Iris pigment epithelial cell (primary cell): ENCODE data around the gene OLA1.
"Not testable (repeated sequence)": the region's sequence is repeated elsewhere in the genome, so short reads cannot be mapped to it uniquely, and the experiment has no call there.

ENCODE experiments used
- DNase-seq: peaks from one replicate; pipeline ENCODE4 v3.0.0-alpha.2; 2011; ENCODE audit warnings: low read depth

Gene OLA1

DNA sequence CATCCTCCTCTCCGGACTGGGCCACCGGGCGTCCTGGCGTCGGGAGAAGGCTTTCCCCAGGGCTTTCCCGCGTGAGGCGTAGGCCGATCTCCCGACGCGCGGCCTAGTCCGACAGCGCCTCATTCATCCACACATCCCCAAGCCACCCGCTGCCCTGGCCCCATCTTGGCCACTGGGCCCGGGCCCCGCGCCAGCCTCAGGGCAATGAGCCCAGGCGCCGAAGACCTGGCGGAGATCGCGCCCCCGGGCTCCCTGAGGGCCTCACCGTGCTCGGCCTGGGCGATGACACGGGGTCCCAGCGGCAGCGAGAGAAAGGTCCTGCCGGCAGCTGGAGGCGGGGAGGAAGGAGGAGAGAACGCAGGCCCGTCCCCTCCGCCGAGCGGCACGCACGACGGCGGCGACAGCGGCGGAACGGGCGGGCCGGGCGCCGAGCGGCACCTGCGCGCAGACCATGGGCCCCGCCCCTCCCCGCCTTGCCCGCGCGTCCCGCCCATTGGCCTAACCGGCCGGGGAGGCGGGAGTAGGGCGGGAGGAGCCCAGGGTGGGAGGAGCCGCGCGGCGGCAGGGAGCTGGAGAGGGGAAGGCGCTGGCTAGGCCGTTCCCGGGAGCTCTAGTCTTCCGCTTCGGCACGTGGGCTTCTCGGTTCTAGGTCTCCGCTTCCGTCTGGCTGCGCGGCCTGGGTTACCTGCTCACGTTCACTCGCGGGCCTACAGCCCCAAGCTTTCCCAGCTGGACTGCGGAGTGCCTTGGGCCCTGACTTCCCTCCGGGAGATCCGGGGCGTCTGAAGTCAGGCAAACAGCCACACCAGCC lies at the start of gene OLA1:
Gene OLA1 (minus strand): TSS at position 346 of the 811 bp plus-strand sequence. CDS start 1,717 bp downstream, outside the sequence.
- peak; percentile 93 for DNase-seq

DNA sequence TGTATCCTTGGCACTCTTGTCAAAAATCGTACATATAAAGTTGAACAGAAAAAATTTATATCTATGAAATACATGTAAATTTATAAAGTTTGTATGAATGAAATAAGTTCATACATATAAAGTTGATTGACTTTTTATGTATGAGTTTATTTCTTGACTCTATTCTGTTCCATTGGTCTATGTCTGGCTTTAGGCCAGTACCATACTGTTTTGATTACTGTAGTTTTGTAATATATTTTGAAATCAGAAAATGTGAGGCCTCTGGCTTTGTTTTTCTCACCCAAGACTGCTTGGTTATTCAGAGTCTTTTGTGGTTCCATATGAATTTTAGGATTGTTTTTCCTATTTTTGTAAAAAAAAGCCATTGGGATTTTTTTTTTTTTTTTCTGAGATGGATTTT lies 44.6 kb upstream of the OLA1 start:
- no peak for DNase-seq

DNA sequence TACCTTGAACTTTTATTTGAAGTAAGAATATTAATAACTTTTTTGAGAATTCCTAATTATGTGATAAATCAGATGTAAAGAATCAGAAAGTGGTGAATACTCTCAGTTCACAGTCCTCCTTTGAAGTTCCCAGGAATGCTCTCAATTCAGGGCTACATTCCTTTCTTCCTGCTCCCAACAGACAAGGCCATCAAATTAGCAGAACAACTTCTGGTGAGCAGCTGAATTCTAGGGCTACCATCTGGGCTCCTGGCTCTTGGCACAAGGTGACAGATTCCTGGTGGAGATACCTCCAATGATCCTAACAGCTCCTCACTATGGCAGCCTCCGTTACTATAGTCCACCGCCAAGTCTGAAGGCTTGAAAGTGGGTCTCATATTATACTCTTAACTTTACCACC lies 37.8 kb upstream of the OLA1 start:
- no peak for DNase-seq

DNA sequence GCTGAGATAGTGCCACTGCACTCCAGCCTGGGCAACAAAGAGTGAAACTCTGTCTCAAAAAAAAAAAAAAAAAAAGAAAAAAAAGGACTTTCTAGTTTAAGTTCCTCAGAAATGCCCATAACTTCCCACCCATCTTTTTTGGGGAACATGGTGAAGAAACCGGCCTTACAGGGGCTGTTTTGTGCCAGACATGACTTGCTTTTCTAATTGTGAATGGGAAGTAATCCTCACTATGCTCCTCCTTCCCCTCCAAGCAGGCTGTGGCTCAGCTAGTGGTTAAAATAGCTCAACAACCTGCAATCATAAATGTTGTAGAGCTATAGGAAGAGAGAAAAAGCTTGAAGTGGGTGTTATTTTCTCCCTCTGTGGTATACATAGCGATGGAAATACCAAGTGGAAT lies 34.1 kb upstream of the OLA1 start:
- DNase-seq, result no peak

DNA sequence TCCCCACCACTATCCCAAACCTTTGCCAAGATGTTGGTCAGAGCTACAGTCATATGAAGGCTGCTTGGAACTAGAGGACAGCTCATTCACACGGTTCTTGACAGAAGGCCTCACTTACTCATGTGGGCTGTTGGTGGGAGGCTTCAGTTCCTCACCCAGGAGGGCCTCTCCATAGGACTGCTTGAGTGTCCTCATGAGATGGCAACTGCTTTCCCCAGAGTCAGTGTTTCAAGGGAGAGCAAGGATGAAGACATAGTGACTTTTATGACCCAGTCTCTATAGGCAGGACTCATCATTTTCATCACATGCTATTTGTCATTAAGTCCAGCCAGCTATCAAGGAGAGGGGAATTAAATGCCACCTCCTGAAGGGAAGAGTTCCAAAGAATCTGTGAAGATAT lies 33.4 kb upstream of the OLA1 start:
- peak; percentile 3 for DNase-seq

DNA sequence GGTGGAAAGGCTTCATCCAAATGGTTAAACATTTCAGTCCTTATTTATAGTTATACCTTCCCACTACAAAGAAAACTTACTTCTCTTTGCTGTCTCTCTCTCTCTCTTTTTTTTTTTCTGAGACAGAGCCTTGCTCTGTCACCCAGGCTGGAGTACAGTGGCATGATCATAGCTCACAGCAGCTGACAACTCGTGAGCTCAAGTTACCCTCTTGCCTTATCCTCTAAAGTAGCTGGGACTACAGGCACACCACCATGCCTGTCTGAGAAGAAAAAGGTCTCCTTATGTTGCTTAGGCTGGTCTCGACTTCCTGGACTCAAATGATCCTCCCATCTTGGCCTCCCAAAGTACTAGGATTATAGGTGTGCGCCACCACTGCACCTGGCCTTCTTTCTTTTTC lies 32.3 kb upstream of the OLA1 start:
- no peak for DNase-seq

DNA sequence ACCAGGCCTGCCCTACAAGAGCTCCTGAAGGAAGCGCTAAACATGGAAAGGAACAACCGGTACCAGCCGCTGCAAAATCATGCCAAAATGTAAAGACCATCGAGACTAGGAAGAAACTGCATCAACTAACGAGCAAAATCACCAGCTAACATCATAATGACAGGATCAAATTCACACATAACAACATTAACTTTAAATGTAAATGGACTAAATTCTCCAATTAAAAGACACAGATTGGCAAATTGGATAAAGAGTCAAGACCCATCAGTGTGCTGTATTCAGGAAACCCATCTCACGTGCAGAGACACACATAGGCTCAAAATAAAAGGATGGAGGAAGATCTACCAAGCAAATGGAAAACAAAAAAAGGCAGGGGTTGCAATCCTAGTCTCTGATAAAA lies 21.9 kb upstream of the OLA1 start:
- DNase-seq, result not testable (repeated sequence)

DNA sequence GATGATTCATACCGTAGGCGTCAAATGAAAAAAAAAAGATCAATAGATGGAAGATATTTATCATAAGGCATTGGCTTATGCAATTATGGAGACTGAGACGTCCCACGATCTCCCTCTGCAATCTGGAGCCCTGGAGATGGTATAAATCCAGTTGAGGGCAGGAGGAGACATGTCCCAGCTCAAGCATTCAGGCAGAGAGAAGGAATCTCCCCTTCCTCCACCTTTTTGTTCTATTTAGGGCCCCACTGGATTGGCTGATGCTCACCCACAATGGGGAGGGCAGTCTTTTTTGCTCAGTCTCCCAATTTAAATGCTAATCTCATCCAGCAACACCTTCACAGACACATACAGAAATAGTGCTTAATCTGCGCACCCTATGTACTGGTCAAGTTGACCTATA lies 18.0 kb upstream of the OLA1 start:
- no peak for DNase-seq

DNA sequence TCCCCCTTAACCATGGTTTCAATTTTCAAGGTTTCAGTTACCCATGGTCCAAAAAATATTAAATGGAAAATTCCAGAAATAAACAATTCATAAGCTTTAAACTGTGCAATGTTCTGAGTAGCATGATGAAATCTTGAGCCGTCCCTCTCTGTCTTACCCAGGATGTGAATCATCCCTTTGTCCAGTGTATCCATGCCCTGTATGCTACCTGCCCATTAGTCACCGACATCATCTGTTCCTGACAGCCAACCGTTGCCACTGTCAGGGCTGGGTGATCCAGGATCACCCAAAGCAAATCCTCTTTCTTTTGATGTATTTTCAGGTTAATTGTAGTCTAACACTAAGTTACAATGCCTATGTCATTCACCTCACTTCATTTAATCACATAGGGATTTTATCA lies 15.7 kb upstream of the OLA1 start:
- DNase-seq, result peak; percentile 95

DNA sequence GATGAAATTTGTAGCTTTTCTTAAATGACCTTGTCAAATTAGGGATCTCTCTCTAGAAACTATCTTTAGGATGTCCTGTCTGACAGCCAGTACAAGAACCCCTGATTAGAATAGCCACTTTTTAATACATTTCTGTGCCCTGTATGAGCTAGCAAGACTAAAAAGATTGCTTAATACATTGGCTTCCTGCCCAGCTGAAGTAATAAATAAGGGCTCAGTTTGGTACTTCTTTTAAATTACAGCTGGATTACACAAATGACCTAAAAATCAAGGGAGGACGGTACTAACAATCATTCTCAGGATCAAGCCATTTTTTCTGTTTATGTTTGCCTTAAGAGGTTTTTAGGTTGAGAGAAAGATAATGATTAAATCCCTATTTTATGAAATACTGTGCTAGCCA lies 11.6 kb upstream of the OLA1 start:
- peak; percentile 90 for DNase-seq

DNA sequence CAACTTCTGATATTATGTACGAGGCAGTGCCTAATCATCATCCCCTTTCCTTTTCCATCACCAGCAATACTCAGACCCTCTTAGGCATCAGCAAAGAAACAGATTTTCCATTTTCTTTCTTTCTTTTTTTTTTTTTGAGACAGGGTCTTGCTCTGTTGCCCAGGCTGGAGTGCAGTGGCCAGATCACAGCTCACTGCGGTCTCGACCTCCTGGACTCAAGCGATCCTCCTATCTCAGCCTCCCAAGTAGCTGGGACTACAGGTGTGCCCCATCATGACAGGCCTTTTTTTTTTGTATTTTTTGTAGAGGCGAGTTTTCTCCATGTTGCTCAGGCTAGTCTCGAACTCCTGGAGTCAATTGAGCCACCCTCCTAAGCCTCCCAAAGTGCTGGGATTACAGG lies 5.9 kb upstream of the OLA1 start:
- no peak for DNase-seq

DNA sequence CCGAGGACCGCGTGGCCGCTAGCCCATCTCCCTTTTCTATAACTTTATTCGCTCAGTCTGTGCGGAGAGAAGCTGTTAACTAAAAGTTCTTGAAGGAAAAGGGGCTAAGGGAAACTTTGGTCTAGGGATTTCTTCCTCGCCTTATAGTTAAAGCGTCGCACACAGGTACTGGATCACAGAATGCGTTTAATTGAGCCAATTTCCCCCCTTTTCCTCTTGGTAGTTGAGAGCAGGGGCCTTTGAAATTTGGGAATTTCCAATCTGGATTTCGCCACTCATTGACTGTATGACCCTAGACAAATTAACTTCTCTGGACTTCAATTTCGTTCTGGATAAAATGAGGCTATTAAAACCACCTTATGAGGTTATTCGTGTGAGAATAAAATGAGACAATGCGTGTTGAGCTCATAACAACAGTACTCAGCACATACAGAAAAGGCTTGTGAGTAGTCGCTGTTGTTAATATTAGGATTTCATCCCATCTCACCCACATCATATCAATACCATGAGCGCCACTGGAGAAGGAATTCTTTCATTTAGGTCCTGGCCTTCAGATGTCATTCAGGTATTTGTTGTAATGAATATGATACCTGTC lies 763 bp upstream of the OLA1 start:
- DNase-seq, result no peak

DNA sequence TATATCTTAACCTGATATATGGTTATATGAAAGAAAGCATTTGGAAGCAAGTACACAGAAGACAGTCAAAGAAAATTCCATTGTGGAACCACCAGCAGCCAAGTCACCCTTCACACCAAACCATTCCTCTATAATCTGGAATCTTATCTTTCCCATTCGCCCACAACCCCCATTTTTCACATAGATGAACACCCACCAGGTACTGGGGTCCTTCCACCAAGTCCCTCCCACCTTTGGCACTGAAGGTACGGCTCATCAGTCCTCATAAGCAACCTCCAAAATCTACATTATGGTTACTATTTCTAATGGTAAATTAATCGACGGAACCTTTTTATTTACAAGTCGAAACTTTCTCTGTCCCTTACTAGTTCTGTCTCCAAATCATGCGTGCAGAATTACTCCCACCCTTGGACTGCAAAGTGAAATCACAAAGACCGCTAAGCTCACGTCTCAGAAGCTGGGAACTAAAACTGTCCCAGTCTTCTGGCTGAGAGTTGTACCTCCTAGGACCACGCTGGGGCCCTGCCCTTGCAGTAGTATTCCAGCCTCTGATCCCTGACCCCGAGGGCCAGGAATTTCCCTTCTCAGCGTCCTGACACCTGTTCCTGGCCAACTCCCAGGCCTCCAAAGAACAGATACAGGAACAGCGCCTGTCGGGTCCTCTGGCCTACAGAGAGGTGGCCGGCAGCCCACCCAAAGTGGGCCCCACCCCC lies 702 bp downstream of the OLA1 start:
- DNase-seq, result peak; percentile 29

DNA sequence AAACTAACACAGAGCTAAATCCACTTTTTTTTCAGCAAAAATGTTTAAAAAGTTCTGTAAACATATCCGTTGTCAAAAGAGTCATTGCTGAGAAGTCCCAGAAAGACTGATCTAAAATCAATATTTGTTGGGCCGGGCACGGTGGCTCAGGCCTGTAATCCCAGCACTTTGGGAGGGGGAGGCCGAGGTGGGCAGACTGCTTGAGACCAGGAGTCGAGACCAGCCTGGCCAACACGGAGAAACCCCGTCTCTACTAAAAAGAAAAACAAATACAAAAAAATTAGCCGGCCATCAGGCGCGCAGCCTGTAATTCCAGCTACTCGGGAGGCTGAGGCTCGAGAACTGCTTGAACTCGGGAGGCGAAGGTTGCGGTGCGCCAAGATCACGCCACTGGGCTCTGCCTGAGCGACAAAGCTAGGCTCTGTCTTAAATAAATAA lies 1.4 kb downstream of the OLA1 start:
- no peak for DNase-seq

DNA sequence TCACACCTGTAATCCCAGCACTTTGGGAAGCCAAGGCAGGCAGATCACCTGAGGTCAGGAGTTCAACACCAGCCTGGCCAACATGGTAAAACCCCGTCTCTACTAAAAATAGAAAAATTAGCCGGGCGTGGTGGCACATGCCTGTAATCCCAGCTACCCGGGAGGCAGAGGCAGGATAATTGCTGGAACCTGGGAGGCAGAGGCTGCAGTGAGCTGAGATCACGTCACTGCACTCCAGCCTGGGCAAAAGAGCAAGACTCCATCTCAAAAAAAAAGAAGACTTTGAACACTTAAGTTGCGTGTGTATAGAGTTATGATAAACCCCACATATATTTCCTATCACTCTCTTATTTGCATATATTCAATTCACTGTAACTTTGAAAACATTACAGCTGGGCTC lies 2.7 kb downstream of the OLA1 start:
- not testable (repeated sequence) for DNase-seq

DNA sequence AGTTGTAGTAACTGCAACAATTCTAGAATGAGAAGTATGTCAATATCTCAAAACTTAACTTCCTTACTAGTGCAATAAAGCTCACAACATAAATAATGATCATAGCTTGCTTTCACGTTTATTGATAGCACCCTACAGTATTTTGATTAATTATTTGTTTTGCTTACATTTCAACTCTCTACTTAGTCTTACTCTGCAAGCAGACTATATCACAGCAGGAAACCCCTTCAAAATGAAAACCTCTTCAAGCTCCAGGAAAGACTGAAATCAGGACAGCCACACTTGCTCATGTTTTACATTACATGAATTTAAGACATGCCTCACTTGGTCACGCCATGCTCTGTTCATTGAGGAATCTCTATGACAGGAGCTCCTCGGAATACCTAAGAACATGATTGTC lies 3.3 kb downstream of the OLA1 start:
- no peak for DNase-seq

DNA sequence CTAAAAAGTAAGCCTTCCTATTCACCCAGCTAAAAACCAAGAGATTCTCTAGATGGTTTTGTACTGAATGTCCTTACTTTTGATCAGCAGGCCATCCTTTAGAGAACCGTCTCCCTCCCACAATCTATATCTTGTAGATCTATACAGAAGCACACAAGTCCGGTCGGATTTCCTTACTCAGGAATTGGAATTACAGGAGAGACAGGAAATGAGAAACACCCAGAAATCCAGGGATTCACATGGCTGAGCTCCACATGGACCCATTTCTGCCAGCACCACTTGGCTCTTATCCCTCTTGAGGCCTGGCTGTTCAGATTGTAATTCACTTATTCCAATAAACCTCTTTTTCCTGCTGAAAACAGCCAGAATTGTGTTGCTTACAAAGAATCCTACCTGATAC lies 4.5 kb downstream of the OLA1 start:
- DNase-seq, result no peak

DNA sequence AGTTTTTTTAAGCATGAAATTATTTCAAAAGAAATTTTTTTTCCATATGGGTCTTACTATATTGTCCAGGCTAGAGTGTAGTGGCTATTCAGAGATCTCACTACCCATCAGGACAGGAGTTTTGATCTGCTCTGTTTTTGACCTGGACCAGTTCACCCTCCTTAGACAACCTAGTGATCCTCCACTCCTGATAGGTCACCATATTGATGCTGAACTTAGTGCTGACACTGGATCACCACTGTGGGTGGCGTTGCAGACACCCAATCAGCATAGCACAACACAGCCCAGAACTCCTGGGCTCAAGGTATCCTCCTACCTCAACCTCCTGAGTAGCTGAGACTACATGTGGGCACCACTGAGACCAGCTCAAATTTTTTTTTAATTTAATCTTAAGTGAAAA lies 8.2 kb downstream of the OLA1 start:
- no peak for DNase-seq

DNA sequence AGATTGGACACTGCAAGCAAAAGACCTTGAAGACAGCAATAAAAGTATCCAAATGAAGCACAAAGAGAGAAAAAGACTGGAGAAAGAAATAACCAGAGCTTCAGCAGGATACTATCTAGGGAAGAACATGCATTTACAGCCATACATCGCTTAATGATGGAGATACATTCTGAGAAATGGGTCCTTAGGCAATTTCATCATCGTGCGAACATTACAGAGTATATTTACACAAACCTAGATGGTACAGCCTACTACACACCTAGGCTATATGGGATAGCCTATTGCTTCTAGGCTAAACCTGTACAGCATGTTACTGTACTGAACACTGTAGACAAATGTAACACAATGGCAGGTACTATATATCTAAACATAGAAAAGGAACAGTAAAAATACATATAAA lies 11.9 kb downstream of the OLA1 start:
- no peak for DNase-seq

DNA sequence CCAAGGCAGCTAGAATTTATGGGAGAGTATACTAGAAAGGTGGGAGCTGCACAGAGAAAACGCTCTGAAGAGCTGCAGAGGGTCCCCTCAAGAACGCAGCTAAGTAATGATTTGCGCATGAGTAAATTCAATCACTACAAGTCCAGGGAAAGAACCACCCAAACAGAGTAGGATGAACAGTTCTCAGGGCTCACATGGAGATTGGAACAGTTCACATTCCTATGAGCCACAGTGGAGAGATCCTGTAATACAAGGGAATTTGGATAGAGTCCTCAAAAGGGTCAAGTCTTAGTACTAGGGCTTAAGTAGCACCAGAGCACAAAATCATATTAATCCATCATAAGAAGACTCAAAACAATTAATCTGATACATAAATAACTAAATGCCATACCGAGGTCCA lies 12.7 kb downstream of the OLA1 start:
- peak; percentile 52 for DNase-seq

DNA sequence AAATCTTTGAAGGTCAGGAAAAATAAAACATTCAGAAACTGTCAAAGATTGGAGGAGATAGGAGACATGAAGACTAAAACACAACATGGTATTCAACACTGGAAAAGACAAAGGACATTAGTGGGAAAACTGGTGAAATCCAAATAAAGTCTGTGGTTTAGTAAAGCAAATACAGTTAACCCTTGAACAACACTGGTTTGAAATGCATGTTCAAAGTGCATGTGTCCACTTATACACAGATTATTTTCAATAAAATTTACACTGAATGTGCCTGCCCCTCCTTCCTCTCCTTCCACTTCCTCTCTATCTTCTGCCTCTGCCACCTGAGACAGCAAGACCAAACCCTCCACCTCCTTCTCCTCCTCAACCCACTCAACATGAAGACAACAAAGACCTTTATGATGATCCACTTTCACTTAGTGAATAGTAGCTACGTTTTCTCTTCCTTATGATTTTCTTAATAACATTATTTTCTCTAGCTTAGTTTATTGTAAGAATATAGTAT lies 14.5 kb downstream of the OLA1 start:
- DNase-seq, result no peak

DNA sequence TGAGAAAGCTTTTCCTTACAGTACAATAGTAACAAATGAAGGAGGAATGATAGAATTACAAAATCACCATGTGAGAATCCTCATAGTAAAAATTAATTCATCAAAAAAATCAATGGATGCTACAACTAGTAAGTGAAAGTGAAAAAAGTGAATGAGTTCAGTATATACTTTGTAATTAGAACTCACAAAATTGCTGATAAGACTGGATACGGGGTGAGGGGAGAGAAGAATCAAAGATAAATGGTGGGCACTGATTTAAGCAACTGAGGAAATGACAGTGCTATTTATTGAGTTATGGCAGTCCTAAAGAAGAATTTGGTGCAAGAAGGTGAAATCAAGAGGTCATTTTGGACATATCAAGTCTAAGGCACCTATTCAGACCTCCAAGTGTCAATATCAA lies 20.6 kb downstream of the OLA1 start:
- no peak for DNase-seq

DNA sequence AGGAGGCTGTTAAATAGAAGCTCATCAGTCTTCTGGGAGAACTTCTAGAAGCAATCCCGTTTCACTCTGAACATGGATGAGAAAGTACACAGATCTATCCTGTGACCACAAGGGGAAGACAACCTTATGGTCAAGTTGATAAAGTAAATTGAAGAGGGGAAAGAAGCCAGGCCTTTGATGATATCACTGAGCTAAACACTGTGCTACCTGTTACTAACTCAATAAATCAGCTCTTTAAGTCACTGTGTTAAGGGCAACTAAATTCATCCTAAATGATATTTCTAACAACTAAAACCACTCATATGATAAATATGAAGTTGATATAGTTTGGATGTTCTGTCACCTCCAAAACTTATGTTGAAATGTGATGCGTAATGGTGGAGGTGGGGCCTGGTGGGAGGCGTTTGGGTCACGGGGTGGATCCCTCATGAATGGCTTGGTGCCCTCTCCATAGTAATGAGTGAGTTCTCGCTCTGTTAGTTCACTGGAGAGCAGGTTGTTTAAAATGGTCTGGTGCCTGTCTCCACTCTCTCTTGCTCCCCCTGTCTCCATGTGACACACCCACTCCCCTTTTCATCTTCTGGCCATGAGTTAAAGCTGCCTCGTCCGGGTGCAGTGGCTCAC lies 23.6 kb downstream of the OLA1 start:
- no peak for DNase-seq
